Colonic mucosa (tissue), 4 donors: ENCODE measurements around the gene MC4R. TPM values are rescaled to one million over a fixed set of nuclear protein-coding genes. Genes with fewer than 3 reads are reported as not detected.

ENCODE experiments used
- DNase-seq: peaks from one replicate; pipeline ENCODE4 v3.0.0-alpha.2; 2020
- H3K27ac ChIP-seq: fragments of 200-600 bp; one replicate; pipeline ENCODE4 v1.8.0; 2021
- H3K27me3 ChIP-seq: fragments of 200-600 bp; one replicate; pipeline ENCODE4 v1.8.0; 2021
- H3K36me3 ChIP-seq: fragments of 200-600 bp; one replicate; pipeline ENCODE4 v1.8.0; 2021
- H3K4me1 ChIP-seq: fragments of 200-600 bp; one replicate; pipeline ENCODE4 v1.8.0; 2021; ENCODE audit warnings: mild to moderate bottlenecking
- H3K4me3 ChIP-seq: fragments of 200-600 bp; one replicate; pipeline ENCODE4 v1.8.0; 2021
- H3K9ac ChIP-seq, 2 donors: one replicate each; pipeline ENCODE4 v1.7.0; 2013; ENCODE audit warnings: control low read depth in 2 of 2, low read depth in 2 of 2, low read length in 2 of 2
- H3K9me3 ChIP-seq: fragments of 200-600 bp; one replicate; pipeline ENCODE4 v1.8.0; 2021
- CTCF ChIP-seq: fragments of 200-600 bp; IDR thresholded peaks from one replicate; pipeline ENCODE4 v1.8.0; 2022; ENCODE audit warnings: antibody characterized with exemption, mild to moderate bottlenecking
- intact Hi-C: fragments of 100-400 bp; cut with DNase I; formaldehyde crosslinking; loops from one replicate; pipeline ENCODE4 v1.14.1; 2022
- total RNA-seq, 2 donors: library from RNA; stranded (reverse); fragmentation: NEBNext Ultra II Directional in 1 of 2; extraction: Animal tissue kit (Norgen Biotek cat#: 25700) in 1 of 2; gene quantifications; one replicate each; pipeline ENCODE4 v1.2.1, GENCODE V29; 2021
- donor health status: healthy.
- donor health status: DM: no; HTN: no; CAD: no.
- donor health status: DM: no; HTN: no; CAD: no.

MC4R gene
- total RNA-seq, 2 donors from 2014 or later: not detected

- Histone ChIP-seq H3K36me3 (no peaks in the 10 kb centered on the region), H3K4me3 (no peak overlapping the region), H3K27me3 (no peaks in the 10 kb centered on the region), H3K9ac (no peak overlapping the region), H3K4me1 (no peaks in the 10 kb centered on the region), H3K9me3 (no peaks in the 10 kb centered on the region), H3K27ac (no peak overlapping the region)
- TF ChIP-seq CTCF: no peak
- intact Hi-C loops: no loop called here
- no peak for DNase-seq
Measured at GRCh38 chr18:60406721-60407120, 34.1 kb upstream of the MC4R start.

- intact Hi-C loops: no loop called here
- H3K4me3 ChIP-seq: no peak overlapping the region
- no peak overlapping the region for H3K27ac ChIP-seq
- H3K9ac ChIP-seq: no peak overlapping the region
- H3K4me1 ChIP-seq: no peaks in the 10 kb centered on the region
- H3K9me3 ChIP-seq: no peaks in the 10 kb centered on the region
- H3K36me3 ChIP-seq: no peaks in the 10 kb centered on the region
- DNase-seq: no peak
- no peaks in the 10 kb centered on the region for H3K27me3 ChIP-seq
- TF ChIP-seq CTCF: no peak
Measured at GRCh38 chr18:60404486-60405085, 32.0 kb upstream of the MC4R start.

GRCh38 chr18:60401346-60401745 is 28.8 kb upstream of the MC4R start:
- no peak overlapping the region for H3K27ac ChIP-seq
- TF ChIP-seq CTCF: no peak
- H3K27me3 ChIP-seq: no peaks in the 10 kb centered on the region
- no peaks in the 10 kb centered on the region for H3K4me1 ChIP-seq
- H3K9me3 ChIP-seq: no peaks in the 10 kb centered on the region
- H3K4me3 ChIP-seq: no peak overlapping the region
- no peaks in the 10 kb centered on the region for H3K36me3 ChIP-seq
- DNase-seq: no peak
- intact Hi-C loops: no loop called here
- H3K9ac ChIP-seq: no peak overlapping the region

- Histone ChIP-seq H3K27me3 (no peaks in the 10 kb centered on the region), H3K27ac (no peak overlapping the region), H3K9ac (no peak overlapping the region), H3K9me3 (no peaks in the 10 kb centered on the region), H3K36me3 (no peaks in the 10 kb centered on the region), H3K4me3 (no peak overlapping the region), H3K4me1 (no peaks in the 10 kb centered on the region)
- intact Hi-C loops: no loop called here
- TF ChIP-seq CTCF: no peak
- DNase-seq: no peak
Measured at GRCh38 chr18:60391571-60392226, 19.1 kb upstream of the MC4R start.

- H3K9me3 ChIP-seq: no peaks in the 10 kb centered on the region
- no peak for DNase-seq
- no peaks in the 10 kb centered on the region for H3K27me3 ChIP-seq
- H3K27ac ChIP-seq: no peak overlapping the region
- no peaks in the 10 kb centered on the region for H3K4me1 ChIP-seq
- no peak overlapping the region for H3K4me3 ChIP-seq
- no peak for TF ChIP-seq CTCF
- H3K36me3 ChIP-seq: no peaks in the 10 kb centered on the region
- no peak overlapping the region for H3K9ac ChIP-seq
- intact Hi-C loops: no loop called here
Measured at GRCh38 chr18:60389314-60389713, 16.7 kb upstream of the MC4R start.
